Mucosa of stomach (tissue), 1 donor: ENCODE measurements around the gene IMPDH1.

Source experiments
- H3K27me3 ChIP-seq: one replicate; pipeline ENCODE4 v1.7.0; 2013; ENCODE audit warnings: mild to moderate bottlenecking, low read length; ENCODE audit not compliant: control insufficient read depth, insufficient read depth
- H3K36me3 ChIP-seq: one replicate; pipeline ENCODE4 v1.7.0; 2013; ENCODE audit warnings: low read length; ENCODE audit not compliant: control insufficient read depth, insufficient read depth
- H3K4me1 ChIP-seq: one replicate; pipeline ENCODE4 v1.7.0; 2013; ENCODE audit warnings: mild to moderate bottlenecking, low read length; ENCODE audit not compliant: control insufficient read depth, insufficient read depth
- H3K4me3 ChIP-seq: one replicate; pipeline ENCODE4 v1.7.0; 2013; ENCODE audit warnings: low read length
- H3K9ac ChIP-seq: one replicate; pipeline ENCODE4 v1.7.0; 2013; ENCODE audit warnings: mild to moderate bottlenecking, low read length, moderate library complexity
- H3K9me3 ChIP-seq: one replicate; pipeline ENCODE4 v1.7.0; 2013; ENCODE audit warnings: mild to moderate bottlenecking, low read length, moderate library complexity; ENCODE audit not compliant: control insufficient read depth
- donor health status: Pancreatic carcinoma.

The IMPDH1 gene

DNA sequence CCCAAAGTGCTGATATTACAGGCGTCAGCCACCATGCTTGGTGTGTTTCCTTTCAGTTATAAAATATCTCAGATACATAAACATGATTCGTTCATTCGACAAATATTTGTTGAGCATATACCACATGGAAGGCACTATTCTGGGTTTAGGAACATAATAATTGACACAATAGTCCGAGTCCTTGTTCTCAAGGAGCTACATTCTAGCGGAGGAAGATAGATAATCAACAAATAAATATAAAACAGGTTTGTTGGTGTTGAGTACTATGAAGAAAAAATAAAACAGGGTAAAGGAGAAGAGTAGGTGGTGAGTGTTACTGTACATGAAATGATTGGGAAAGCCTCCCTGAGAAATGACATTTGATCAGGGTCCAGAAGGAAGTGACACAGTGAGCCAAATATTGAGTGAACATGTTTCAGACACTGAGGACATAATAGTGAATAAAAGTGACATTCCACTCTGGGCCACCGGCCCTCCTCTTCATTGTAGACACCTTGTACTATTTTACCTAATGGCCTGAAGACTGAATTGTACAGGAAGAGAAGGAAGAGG is 39.0 kb upstream of the IMPDH1 start:
- Histone ChIP-seq H3K9ac (no peak overlapping the region), H3K4me1 (peaks cover 8% of the 10 kb centered on the region), H3K36me3 (no peaks in the 10 kb centered on the region), H3K27me3 (no peaks in the 10 kb centered on the region), H3K4me3 (no peak overlapping the region), H3K9me3 (no peaks in the 10 kb centered on the region)

DNA sequence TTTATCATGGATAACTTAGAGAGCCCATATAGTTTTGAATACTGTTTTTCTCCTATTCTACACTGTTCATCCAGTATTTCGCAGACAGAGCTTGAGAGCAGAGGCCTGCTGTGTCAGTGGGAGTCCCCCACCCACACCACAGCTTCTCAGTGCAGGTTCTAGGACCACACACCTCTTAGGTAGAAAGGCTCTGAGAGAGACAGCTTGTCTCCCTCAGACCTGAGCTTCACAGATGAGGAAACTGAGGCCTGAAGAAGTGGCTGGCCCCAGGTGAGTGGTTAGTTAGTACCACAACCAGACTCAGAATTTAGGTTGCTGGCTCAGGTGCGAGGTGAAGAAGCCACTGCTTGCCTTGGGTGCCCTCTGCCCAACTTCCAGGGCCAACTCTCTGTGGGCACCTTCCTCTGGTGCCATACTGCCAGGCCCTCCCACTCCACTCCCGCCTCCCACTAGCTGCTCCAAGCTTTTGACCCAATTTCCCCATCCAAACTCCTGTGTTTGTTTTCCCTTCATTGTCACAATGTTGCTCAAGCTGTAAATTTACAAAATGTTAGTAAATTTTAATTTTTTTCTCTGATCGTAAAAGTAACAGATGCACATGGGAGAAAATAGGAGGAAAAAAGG is 38.3 kb upstream of the IMPDH1 start:
- Histone ChIP-seq H3K27me3 (no peaks in the 10 kb centered on the region), H3K4me3 (no peak overlapping the region), H3K9me3 (no peaks in the 10 kb centered on the region), H3K9ac (no peak overlapping the region), H3K36me3 (no peaks in the 10 kb centered on the region), H3K4me1 (peaks cover 6% of the 10 kb centered on the region)

DNA sequence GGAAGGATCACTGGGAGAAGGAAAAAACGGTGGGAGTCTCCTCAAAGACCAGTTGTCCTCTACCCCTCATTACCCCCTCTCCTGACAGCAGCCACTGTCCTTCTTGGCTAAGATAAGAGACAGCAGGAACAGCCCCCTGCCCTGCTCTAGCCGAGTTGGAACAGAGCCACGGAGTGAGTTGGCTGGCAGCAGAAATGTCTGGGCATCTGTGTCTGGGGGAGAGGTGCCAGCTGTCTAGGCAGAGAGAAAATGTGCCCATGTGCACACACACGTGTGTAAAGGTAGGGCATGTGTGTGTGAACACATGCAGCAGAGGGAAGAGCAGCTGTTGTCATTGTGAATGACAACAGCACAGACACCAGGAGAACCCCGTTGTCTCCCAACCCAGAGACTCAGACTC is 36.5 kb upstream of the IMPDH1 start:
- H3K9ac ChIP-seq: no peak overlapping the region
- H3K9me3 ChIP-seq: no peaks in the 10 kb centered on the region
- H3K36me3 ChIP-seq: no peaks in the 10 kb centered on the region
- peaks cover 6% of the 10 kb centered on the region for H3K4me1 ChIP-seq
- H3K4me3 ChIP-seq: no peak overlapping the region
- no peaks in the 10 kb centered on the region for H3K27me3 ChIP-seq

DNA sequence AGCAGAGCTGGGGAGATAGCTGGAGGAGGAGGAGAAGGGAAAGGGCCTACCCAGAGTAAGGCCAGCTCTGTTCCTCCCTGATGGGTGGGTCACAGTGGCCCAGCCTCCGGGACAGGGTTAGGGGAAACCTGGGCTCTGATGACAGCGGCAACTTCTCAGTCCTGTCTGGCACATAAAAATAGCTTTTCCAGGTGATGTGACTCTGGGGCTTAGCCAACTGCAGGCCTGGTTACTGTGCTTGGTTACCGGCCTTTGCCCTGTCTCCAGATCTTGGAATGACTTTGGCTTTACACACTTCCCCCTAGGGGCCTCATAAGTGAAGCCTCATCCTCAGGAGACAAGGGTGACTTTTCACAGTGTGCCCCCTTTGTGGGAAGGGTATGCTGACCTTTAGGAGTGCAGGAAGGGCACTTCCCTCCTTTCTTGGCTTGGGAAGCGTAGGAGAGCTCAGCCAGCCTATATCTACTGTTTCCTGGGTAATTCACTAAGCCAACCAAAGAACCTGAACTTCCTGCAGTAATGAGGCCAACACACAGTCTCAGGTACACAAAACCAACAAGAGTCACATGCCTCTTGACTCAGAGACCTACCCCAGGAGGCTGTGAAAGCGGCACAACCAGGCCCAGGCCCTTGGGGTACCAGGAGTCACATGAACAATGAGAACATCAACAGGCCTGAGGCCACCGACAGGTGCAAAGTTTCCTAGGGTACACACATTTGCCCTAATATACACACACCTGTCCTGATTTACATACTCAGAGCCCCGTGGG is 34.2 kb upstream of the IMPDH1 start:
- peak overlapping the region; percentile 16 for H3K9ac ChIP-seq

DNA sequence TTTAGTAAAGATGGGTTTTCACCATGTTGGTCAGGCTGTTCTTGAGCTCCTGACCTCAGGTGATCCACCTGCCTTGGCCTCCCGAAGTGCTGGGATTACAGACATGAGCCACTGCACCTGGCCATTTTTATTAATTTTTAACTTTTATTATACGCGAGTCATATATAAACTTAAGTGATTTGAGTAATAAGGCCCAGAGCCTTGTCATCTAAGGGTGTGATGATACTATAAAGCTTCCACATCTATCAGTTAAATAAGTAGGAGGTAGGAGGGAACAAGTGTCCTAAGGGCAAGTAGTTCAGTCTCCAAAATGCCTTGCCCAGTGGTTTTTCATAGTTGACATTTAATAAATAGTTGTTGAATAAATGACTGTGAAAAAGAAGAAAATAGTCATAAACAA is 32.6 kb upstream of the IMPDH1 start:
- no peaks in the 10 kb centered on the region for H3K36me3 ChIP-seq
- H3K9ac ChIP-seq: no peak overlapping the region
- H3K9me3 ChIP-seq: no peaks in the 10 kb centered on the region
- H3K27me3 ChIP-seq: no peaks in the 10 kb centered on the region
- H3K4me1 ChIP-seq: peaks cover 6% of the 10 kb centered on the region
- H3K4me3 ChIP-seq: no peak overlapping the region

More for the DNA sequence above, 34.2 kb upstream of the IMPDH1 start:
- H3K4me1 ChIP-seq: peaks cover 6% of the 10 kb centered on the region
- H3K27me3 ChIP-seq: no peaks in the 10 kb centered on the region
- H3K9me3 ChIP-seq: no peaks in the 10 kb centered on the region
- no peak overlapping the region for H3K4me3 ChIP-seq
- H3K36me3 ChIP-seq: no peaks in the 10 kb centered on the region

DNA sequence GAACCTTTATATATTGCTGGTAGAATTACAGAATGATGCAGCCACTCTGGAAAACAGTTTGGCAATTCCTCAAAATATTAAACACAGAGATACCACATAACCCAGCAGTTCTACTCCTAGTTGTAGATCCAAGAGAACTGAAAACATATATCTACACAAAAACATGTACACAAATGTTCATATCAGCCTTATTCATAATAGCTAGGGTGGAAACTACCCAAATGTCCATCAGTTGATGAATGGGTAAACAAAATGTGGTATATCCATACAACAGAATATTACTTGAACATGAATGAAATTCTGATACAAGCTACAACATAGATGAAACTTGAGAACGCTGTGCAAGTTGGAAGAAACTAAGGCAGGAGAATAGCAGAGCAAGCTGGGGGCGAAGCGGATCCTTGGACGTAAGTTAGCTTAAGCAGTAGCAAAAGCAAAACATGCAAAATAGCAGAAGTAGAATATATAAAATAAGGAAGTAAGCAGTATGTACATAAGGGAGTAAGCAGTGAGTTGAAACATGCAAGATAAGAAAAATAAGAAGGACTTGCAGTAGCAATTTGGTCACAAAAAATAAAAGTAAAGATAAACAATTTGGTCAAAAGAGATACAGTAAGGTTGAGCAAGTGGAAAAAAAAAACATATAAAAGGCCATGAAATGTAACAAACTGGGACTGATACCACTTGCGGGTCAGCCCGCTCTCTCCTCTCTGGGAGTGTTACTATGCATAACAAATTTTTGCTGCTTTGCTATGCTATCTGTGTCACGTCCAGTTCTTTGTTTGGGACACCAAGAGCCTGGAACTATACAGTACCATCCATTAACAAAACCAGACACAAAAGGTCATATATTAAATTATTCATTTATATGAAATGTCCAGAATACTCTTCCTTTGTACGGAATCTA is 27.9 kb upstream of the IMPDH1 start:
- no peaks in the 10 kb centered on the region for H3K9me3 ChIP-seq
- no peaks in the 10 kb centered on the region for H3K36me3 ChIP-seq
- H3K4me1 ChIP-seq: peaks cover 8% of the 10 kb centered on the region
- H3K4me3 ChIP-seq: no peak overlapping the region
- H3K27me3 ChIP-seq: no peaks in the 10 kb centered on the region
- H3K9ac ChIP-seq: no peak overlapping the region

DNA sequence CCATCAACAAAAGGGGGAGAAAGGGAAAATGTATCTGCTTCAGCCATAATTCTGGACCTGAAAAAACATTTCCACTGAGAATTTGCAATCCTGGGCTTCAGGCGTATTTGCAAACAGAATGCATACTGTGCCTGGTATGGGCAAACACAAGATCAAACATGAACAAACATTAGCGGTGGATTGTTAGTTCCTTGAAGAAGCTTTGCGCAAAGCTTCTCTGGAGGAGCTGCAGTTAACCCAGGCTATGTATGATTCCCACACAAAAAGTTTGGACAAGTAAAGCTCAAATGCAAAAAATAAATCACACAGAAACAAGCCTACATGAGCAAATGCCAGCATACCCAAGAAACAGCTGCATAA is 25.5 kb upstream of the IMPDH1 start:
- H3K4me3 ChIP-seq: no peak overlapping the region
- H3K9ac ChIP-seq: no peak overlapping the region
- no peaks in the 10 kb centered on the region for H3K9me3 ChIP-seq
- H3K36me3 ChIP-seq: no peaks in the 10 kb centered on the region
- peaks cover 18% of the 10 kb centered on the region for H3K4me1 ChIP-seq
- no peaks in the 10 kb centered on the region for H3K27me3 ChIP-seq

DNA sequence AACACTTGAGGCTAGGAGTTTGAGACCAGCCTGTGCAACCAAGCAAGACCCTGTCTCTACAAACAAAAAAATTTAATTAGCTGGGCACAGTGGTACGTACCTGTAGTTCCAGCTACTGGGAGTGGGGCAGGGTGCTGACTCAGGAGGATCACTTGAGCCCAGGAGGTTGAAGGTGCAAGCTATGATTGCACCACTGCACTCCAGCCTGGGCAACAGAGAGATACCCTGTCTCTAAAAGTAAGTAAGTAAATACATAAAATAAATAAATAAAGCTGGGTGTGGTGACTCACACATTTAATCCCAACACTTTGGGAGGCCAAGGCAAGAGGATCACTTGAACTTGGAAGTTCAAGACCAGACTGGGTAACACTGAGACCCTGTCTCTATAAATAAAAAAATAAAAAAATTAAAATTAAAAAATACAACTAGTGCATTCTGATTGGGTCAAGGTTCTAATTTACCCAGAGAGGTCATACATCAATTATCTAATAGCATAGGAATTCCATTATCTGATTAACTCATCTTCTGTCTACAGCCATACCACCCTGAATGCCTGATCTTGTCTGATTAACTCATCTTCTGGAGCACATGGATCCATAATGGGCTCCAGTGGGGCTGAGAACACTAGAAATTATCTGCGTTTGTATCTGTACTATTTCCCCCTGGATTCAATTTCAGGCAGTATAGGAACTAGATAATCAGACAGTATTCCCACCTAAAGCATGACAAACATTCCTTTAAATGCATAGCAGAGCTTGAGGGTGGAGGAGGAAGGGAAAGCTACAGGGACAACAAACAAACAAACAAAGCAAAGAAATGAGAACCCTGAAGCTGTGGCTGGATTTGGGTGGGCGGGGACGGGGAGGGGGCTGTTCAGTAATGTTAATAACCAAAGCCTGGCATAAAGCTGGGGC is 24.9 kb upstream of the IMPDH1 start:
- no peaks in the 10 kb centered on the region for H3K36me3 ChIP-seq
- no peak overlapping the region for H3K9ac ChIP-seq
- no peak overlapping the region for H3K4me3 ChIP-seq
- no peaks in the 10 kb centered on the region for H3K9me3 ChIP-seq
- H3K27me3 ChIP-seq: no peaks in the 10 kb centered on the region
- H3K4me1 ChIP-seq: peaks cover 18% of the 10 kb centered on the region

DNA sequence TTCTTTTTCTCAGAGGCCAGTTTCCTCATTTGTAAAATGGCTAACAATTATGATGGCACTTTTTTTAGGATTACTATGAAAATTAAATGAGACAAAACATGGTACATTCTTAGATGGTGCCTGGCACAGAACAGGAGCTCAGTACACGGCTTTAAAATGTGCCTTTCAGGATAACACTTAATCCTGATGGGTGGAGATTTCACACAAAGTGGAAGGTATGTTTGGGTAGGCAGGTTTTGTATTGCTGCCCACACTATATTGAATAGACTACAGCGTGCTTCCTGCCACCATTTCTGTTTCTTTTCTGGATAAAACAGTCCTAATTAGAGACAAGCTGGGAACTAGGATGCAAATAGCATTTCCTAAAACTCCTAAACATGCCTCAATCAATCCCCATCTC is 22.0 kb upstream of the IMPDH1 start:
- Histone ChIP-seq H3K27me3 (no peaks in the 10 kb centered on the region), H3K9me3 (no peaks in the 10 kb centered on the region), H3K36me3 (no peaks in the 10 kb centered on the region), H3K4me3 (no peak overlapping the region), H3K4me1 (peaks cover 18% of the 10 kb centered on the region), H3K9ac (no peak overlapping the region)

DNA sequence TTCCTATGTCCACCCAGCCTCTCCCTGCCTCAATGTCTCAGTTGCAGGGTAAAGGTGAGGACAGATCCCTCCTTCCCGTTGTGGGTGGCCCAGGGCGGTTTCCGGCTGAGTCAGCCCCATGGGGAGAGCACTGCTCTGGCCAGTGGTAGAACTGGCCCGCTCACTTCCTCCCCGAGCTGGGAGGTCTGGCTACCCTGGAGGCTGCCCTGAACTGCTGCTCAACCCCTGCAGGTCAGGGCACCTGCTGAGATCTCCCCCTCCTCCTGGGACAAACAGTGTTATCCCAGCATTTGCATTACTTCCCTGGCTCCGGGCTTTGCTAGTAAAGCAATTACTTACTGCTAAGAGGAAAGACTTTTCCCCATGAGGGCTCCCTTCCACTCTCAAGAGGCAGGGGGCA is 21.4 kb upstream of the IMPDH1 start:
- Histone ChIP-seq H3K9me3 (no peaks in the 10 kb centered on the region), H3K4me3 (no peak overlapping the region), H3K36me3 (no peaks in the 10 kb centered on the region), H3K27me3 (no peaks in the 10 kb centered on the region), H3K4me1 (peaks cover 18% of the 10 kb centered on the region), H3K9ac (no peak overlapping the region)

DNA sequence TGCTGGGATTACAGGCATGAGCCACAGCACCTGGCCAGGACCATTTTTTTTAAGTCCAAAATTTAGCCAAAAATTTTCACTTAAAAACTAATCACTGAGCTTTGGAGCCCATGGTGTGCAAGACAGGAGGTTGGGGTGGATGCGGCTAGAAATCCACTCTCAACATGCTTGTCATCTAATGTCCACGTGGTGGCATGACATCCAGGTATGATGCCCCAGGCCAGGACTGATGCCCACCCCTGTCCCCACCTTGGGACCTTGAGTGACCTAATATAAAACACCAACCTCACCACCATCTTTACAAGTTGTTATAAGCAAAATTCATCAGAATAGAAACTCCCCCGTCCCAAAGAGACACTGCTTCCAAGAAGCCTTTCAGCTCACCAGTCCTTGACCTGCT is 20.4 kb upstream of the IMPDH1 start:
- Histone ChIP-seq H3K4me1 (peaks cover 15% of the 10 kb centered on the region), H3K4me3 (no peak overlapping the region), H3K36me3 (no peaks in the 10 kb centered on the region), H3K9me3 (no peaks in the 10 kb centered on the region), H3K27me3 (no peaks in the 10 kb centered on the region), H3K9ac (no peak overlapping the region)
